ENCODE measurements around the gene PRAMEF13.
"Not testable (repeated sequence)": the region's sequence is repeated elsewhere in the genome, so short reads cannot be mapped to it uniquely, and the experiment has no call there.

Gene PRAMEF13

DNA sequence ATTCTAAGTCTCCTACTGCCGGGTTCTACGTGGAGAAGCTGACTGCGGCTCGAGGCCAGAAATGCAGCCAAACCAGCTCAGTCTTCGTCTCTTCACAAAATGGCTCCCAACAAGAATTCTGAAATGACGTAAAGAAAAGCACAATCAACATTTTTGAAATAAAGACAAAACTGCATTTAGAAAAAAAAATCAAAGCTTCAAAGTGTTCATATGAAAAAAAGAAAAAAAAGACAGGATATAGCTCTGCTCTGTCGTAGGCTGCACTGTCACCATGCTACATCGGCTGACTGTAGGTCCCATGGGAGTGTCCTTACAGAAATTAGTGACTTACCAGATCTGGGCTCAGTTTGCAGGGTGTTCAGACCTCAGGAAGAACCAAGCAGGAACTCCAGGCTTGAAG lies 35.7 kb downstream of the PRAMEF13 start, which contains the start of gene HNRNPCL4:
Gene HNRNPCL4, minus strand, starts transcription at position 101 of the 400 bp plus-strand sequence. CDS start 164 bp downstream, outside the sequence.
- DNase-seq (ENCODE audit: low read depth in 3 of 3) = not testable (repeated sequence)

DNA sequence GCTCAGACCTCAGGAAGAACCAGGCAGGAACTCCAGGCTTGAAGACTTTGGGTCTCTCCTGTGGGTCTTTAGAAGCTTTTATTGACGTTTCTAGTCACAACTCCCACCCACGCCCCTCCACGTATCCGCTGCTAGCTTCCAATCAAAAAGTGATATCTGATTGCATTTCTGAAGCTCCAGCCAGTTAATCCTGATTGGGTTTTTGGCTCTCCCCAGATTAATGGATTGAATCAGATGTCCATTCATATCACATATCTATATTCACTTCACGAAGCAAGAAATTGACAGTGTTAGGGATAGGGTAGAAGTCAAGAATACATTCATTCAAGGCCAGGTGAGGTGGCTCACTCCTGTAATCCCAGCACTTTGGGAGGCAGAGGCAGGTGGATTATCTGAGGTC lies 45.3 kb downstream of the PRAMEF13 start, which contains the start of gene PRAMEF26:
Gene PRAMEF26, minus strand, starts transcription at position 101 of the 400 bp plus-strand sequence. CDS start 2,914 bp downstream, outside the sequence.
- not testable (repeated sequence) for DNase-seq (ENCODE audit: low read depth in 3 of 3)

Measured in stimulated activated CD4-positive, alpha-beta T cell treated with anti-CD3 and anti-CD28 coated beads, TNF-alpha, amount 100 ng/mL, for 24 hours (primary cell).